ENCODE data around the gene SLC13A5. TPM values are rescaled to one million over a fixed set of nuclear protein-coding genes. Genes with fewer than 3 reads are reported as not detected.
A peak's percentile ranks its signal among the peaks of the same experiment; 100 is the strongest.
"Not testable (repeated sequence)": the region's sequence is repeated elsewhere in the genome, so short reads cannot be mapped to it uniquely, and the experiment has no call there.

Gene SLC13A5
- total RNA-seq, 1 experiment from 2014 or later: not detected

- no peak overlapping the region for H3K9ac ChIP-seq (ENCODE audit: low read length)
- H4K20me1 ChIP-seq (ENCODE audit: low read length): no peaks in the 10 kb centered on the region
- H3F3A ChIP-seq (ENCODE audit: low read length, unreplicated experiment): no peaks in the 10 kb centered on the region
- TF ChIP-seq EZH2phosphoT487 (IDR thresholded peaks at IDR 0.05; ENCODE audit: borderline replicate concordance, low read length): no peak
- 0 out of 2 replicates have a peak, but pooled peaks have one; percentile 29 for TF ChIP-seq CTCF (conservative IDR thresholded peaks at IDR 0.05; ENCODE audit: low read depth, low read length)
- no peak for TF ChIP-seq EZH2 (IDR thresholded peaks at IDR 0.05; ENCODE audit: low read length, unreplicated experiment)
- H3K9me3 ChIP-seq (ENCODE audit: low read length): no peaks in the 10 kb centered on the region
- no peaks in the 10 kb centered on the region for H3K27me3 ChIP-seq (ENCODE audit: low read length)
- H3K27ac ChIP-seq (ENCODE audit: low read length): no peak overlapping the region
- peaks cover 21% of the 10 kb centered on the region for H3K4me1 ChIP-seq (ENCODE audit: insufficient read depth, low read length)
- H3K9me2 ChIP-seq (replicated peaks; ENCODE audit: low read length): no peaks in the 10 kb centered on the region
- no peak overlapping the region for H3K4me3 ChIP-seq (ENCODE audit: low read length)
- intact Hi-C loops (cut with micrococcal nuclease): no loop called here
- ChIA-PET CTCF (no interaction called here), POLR2A (ENCODE audit: unreplicated experiment) (no interaction called here)
- H3K79me2 ChIP-seq (ENCODE audit: low read length): no peaks in the 10 kb centered on the region
- no peak overlapping the region for H3K4me2 ChIP-seq (ENCODE audit: low read length)
- DNase-seq (no peak), ATAC-seq (no peak)
- H3K36me3 ChIP-seq (ENCODE audit: low read depth, low read length): no peaks in the 10 kb centered on the region
- no peak overlapping the region for H2AFZ ChIP-seq (ENCODE audit: low read length)
- no TSS peak for BruUV-seq (replicated peaks)
Measured at GRCh38 chr17:6749519-6749918, 36.4 kb upstream of the SLC13A5 start.

GRCh38 chr17:6748617-6749016 lies 35.4 kb upstream of the SLC13A5 start:
- DNase-seq: no peak
- Histone ChIP-seq H3K4me2 (ENCODE audit: low read length) (no peak overlapping the region), H3K9me3 (ENCODE audit: low read length) (no peaks in the 10 kb centered on the region), H3K9ac (ENCODE audit: low read length) (no peak overlapping the region), H3K4me1 (ENCODE audit: insufficient read depth, low read length) (peaks cover 20% of the 10 kb centered on the region), H3F3A (ENCODE audit: low read length, unreplicated experiment) (no peaks in the 10 kb centered on the region), H3K79me2 (ENCODE audit: low read length) (no peaks in the 10 kb centered on the region), H2AFZ (ENCODE audit: low read length) (no peak overlapping the region), H3K27ac (ENCODE audit: low read length) (no peak overlapping the region), H3K27me3 (ENCODE audit: low read length) (no peaks in the 10 kb centered on the region), H3K4me3 (ENCODE audit: low read length) (no peak overlapping the region), H4K20me1 (ENCODE audit: low read length) (no peaks in the 10 kb centered on the region), H3K9me2 (replicated peaks; ENCODE audit: low read length) (no peaks in the 10 kb centered on the region), H3K36me3 (ENCODE audit: low read depth, low read length) (no peaks in the 10 kb centered on the region)
- CTCF ChIA-PET: no interaction called here
- BruUV-seq (replicated peaks): no TSS peak
- POLR2A ChIA-PET (ENCODE audit: unreplicated experiment): no interaction called here
- intact Hi-C loops (cut with micrococcal nuclease): no loop called here
- TF ChIP-seq CTCF (conservative IDR thresholded peaks at IDR 0.05; ENCODE audit: low read depth, low read length): no peak
- TF ChIP-seq EZH2 (IDR thresholded peaks at IDR 0.05; ENCODE audit: low read length, unreplicated experiment): no peak
- TF ChIP-seq EZH2phosphoT487 (IDR thresholded peaks at IDR 0.05; ENCODE audit: borderline replicate concordance, low read length): no peak
- no peak for ATAC-seq

- H3K4me2 ChIP-seq (ENCODE audit: low read length); H3F3A ChIP-seq (ENCODE audit: low read length, unreplicated experiment); H3K79me2 ChIP-seq (ENCODE audit: low read length); H2AFZ ChIP-seq (ENCODE audit: low read length); BruUV-seq (replicated peaks); intact Hi-C loops (cut with micrococcal nuclease); H3K9me3 ChIP-seq (ENCODE audit: low read length); H4K20me1 ChIP-seq (ENCODE audit: low read length); ATAC-seq; CTCF ChIA-PET; DNase-seq; H3K4me1 ChIP-seq (ENCODE audit: insufficient read depth, low read length); H3K36me3 ChIP-seq (ENCODE audit: low read depth, low read length); H3K4me3 ChIP-seq (ENCODE audit: low read length); POLR2A ChIA-PET (ENCODE audit: unreplicated experiment); H3K9ac ChIP-seq (ENCODE audit: low read length); H3K9me2 ChIP-seq (replicated peaks; ENCODE audit: low read length); H3K27ac ChIP-seq (ENCODE audit: low read length); H3K27me3 ChIP-seq (ENCODE audit: low read length): not testable (repeated sequence)
Measured at GRCh38 chr17:6746665-6747064, 33.5 kb upstream of the SLC13A5 start.

Data from PC-3 (cell line).